ENCODE measurements around the gene ANO7. TPM values are rescaled to one million over a fixed set of nuclear protein-coding genes. Genes with fewer than 3 reads are reported as not detected.

Gene ANO7
- total RNA-seq, 1 experiment from 2014 or later, result 6.9 TPM

DNA sequence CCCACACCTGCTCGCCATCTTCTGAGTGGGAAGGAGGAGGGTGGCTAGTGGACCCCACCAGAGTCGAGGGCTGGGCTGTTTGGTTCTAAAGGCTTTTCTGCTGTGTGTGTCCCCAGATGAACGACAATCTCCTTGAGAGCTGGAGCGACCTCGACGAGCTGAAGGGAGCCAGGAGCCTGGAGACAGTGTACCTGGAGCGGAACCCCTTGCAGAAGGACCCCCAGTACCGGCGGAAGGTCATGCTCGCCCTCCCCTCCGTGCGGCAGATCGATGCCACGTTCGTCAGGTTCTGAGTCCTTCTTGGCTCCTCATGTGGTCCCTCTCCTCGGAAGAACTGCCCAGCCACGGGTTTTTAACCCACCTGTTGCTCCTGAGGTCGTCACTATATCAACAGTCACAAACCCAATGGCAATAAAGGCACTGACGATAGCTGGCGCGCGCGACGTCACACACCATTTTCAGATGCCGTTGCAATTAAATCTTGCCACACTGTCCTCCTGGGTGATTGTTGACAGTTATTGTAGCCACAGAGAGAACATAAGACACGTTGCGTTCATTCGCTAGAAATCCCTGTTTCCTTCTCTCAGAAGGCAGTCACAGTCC lies 5.8 kb upstream of the ANO7 start:
- TF ChIP-seq, protein P1, sequence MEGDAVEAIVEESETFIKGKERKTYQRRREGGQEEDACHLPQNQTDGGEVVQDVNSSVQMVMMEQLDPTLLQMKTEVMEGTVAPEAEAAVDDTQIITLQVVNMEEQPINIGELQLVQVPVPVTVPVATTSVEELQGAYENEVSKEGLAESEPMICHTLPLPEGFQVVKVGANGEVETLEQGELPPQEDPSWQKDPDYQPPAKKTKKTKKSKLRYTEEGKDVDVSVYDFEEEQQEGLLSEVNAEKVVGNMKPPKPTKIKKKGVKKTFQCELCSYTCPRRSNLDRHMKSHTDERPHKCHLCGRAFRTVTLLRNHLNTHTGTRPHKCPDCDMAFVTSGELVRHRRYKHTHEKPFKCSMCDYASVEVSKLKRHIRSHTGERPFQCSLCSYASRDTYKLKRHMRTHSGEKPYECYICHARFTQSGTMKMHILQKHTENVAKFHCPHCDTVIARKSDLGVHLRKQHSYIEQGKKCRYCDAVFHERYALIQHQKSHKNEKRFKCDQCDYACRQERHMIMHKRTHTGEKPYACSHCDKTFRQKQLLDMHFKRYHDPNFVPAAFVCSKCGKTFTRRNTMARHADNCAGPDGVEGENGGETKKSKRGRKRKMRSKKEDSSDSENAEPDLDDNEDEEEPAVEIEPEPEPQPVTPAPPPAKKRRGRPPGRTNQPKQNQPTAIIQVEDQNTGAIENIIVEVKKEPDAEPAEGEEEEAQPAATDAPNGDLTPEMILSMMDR (IDR thresholded peaks at IDR 0.05), result no peak
- TF ChIP-seq SIN3A (IDR thresholded peaks at IDR 0.05; ENCODE audit: borderline replicate concordance, insufficient read depth, low read depth, low read length), result no peak
- TF ChIP-seq, protein P2, sequence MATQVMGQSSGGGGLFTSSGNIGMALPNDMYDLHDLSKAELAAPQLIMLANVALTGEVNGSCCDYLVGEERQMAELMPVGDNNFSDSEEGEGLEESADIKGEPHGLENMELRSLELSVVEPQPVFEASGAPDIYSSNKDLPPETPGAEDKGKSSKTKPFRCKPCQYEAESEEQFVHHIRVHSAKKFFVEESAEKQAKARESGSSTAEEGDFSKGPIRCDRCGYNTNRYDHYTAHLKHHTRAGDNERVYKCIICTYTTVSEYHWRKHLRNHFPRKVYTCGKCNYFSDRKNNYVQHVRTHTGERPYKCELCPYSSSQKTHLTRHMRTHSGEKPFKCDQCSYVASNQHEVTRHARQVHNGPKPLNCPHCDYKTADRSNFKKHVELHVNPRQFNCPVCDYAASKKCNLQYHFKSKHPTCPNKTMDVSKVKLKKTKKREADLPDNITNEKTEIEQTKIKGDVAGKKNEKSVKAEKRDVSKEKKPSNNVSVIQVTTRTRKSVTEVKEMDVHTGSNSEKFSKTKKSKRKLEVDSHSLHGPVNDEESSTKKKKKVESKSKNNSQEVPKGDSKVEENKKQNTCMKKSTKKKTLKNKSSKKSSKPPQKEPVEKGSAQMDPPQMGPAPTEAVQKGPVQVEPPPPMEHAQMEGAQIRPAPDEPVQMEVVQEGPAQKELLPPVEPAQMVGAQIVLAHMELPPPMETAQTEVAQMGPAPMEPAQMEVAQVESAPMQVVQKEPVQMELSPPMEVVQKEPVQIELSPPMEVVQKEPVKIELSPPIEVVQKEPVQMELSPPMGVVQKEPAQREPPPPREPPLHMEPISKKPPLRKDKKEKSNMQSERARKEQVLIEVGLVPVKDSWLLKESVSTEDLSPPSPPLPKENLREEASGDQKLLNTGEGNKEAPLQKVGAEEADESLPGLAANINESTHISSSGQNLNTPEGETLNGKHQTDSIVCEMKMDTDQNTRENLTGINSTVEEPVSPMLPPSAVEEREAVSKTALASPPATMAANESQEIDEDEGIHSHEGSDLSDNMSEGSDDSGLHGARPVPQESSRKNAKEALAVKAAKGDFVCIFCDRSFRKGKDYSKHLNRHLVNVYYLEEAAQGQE (IDR thresholded peaks at IDR 0.05; ENCODE audit: insufficient read depth in 1 of 2, low read depth in 2 of 2, low read length in 1 of 2), result no peak
- TF ChIP-seq TCF7L2 (IDR thresholded peaks at IDR 0.05; ENCODE audit: low read depth, low read length), result no peak
- TF ChIP-seq POLR2AphosphoS5 (IDR thresholded peaks at IDR 0.05; ENCODE audit: low read depth, low read length), result no peak
- Histone ChIP-seq H3K9me3 (ENCODE audit: control insufficient read depth, insufficient read depth, low read depth, low read length) (no peaks in the 10 kb centered on the region), H3K27ac (ENCODE audit: low read length) (no peak overlapping the region), H3K36me3 (ENCODE audit: control insufficient read depth, insufficient read depth, low read length) (no peaks in the 10 kb centered on the region), H3K27me3 (ENCODE audit: control insufficient read depth, insufficient read depth, low read length) (no peaks in the 10 kb centered on the region), H3K4me3 (ENCODE audit: low read depth in 2 of 2, low read length in 2 of 2) (no peak overlapping the region), H3K4me1 (ENCODE audit: control insufficient read depth, insufficient read depth, low read length) (no peaks in the 10 kb centered on the region)
- in situ Hi-C loops (cut with HindIII; ENCODE audit: low pct_unique_long_range_greater_than_20kb, low sequenced_read_pairs) (no loop called here), intact Hi-C loops (cut with micrococcal nuclease; ENCODE audit: unreplicated experiment) (no loop called here)
- ATAC-seq (no peak), DNase-seq (ENCODE audit: low read depth, low spot score) (no peak)
- CTCF ChIA-PET, result no interaction called here
- BruUV-seq (replicated peaks), result no TSS peak
- POLR2A ChIA-PET, result interaction anchor here (0.6 kb wide), 1 partner anchor 27 kb away, joined by 3 read pairs; no protein-coding TSS in a partner anchor

DNA sequence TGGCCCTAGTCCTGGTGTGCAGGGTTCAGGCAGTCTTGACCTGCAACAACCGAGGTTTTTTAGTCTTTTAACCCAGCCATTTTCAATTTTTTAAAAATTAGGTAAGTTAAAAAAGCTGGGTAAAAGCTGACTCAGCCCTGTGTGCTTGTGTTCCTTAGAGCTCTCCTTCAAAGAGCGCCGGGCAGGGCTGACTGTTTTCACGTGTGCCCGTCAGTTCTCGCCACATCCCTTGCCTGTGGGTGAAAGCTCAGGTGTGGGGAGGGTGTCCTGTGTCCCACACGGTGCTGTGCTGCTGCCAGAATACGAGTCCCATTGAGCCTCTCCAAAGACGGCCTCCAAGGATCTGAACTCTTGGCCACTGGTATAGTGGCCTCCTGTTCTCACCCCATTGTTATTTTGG lies 5.3 kb upstream of the ANO7 start:
- ChIA-PET CTCF (no interaction called here), POLR2A (interaction anchor here (0.6 kb wide), 1 partner anchor 27 kb away, joined by 3 read pairs; no protein-coding TSS in a partner anchor)
- intact Hi-C loops (cut with micrococcal nuclease; ENCODE audit: unreplicated experiment) (no loop called here), in situ Hi-C loops (cut with HindIII; ENCODE audit: low pct_unique_long_range_greater_than_20kb, low sequenced_read_pairs) (no loop called here)
- DNase-seq (ENCODE audit: low read depth, low spot score), result no peak
- no peak overlapping the region for H3K4me3 ChIP-seq (ENCODE audit: low read depth in 2 of 2, low read length in 2 of 2)
- no peaks in the 10 kb centered on the region; the same call in 1 of the 2 replicates for H3K4me1 ChIP-seq (ENCODE audit: control insufficient read depth, insufficient read depth, low read length)
- ATAC-seq, result no peak
- TF ChIP-seq SIN3A (IDR thresholded peaks at IDR 0.05; ENCODE audit: borderline replicate concordance, insufficient read depth, low read depth, low read length) (no peak), POLR2AphosphoS5 (IDR thresholded peaks at IDR 0.05; ENCODE audit: low read depth, low read length) (no peak), TCF7L2 (IDR thresholded peaks at IDR 0.05; ENCODE audit: low read depth, low read length) (no peak)
- TF ChIP-seq, protein P1 (IDR thresholded peaks at IDR 0.05), result no peak
- TF ChIP-seq, protein P2 (IDR thresholded peaks at IDR 0.05; ENCODE audit: insufficient read depth in 1 of 2, low read depth in 2 of 2, low read length in 1 of 2), result no peak
- H3K27ac ChIP-seq (ENCODE audit: low read length), result no peak overlapping the region
- no peaks in the 10 kb centered on the region for H3K27me3 ChIP-seq (ENCODE audit: control insufficient read depth, insufficient read depth, low read length)
- H3K9me3 ChIP-seq (ENCODE audit: control insufficient read depth, insufficient read depth, low read depth, low read length), result no peaks in the 10 kb centered on the region
- H3K36me3 ChIP-seq (ENCODE audit: control insufficient read depth, insufficient read depth, low read length), result no peaks in the 10 kb centered on the region
- BruUV-seq (replicated peaks), result no TSS peak
